Cerebellar nuclear complex (tissue), 1 donor: ENCODE data around the gene PANK4.

Experiments used
- DNase-seq, 2 experiments: peaks; one replicate each; lab custom pipeline; 2025; lab: John Stamatoyannopoulos, UW

Gene PANK4

DNA sequence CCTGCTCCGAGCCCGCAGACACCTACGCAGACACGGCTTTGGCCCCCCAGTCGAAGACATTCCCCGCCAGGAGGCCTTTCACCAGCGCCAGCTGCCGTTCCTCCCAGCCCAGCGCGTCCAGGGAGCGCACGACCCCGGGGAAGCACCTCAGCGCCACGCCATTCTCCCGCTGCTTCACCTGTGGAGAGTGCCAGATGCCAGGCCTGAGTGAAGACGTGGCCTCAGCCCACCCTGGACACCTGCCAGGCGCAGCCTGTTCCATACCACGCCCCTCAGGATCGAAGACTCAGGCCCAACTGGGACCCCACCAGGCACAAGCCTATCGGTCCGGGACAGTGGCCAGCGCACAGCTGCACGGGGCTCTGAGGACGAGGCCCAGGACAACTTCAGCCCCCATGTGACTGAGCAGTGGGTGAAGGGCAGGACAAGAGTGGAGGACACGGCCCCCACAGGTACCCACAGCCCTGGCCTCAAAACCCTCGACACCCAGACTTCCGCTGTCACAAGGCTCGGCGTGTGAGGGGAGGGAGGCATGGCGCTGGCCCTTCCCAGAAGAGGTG lies 13.5 kb downstream of the PANK4 start:
- DNase-seq = no peak

GRCh38 chr1:2510366-2511155 lies 15.8 kb downstream of the PANK4 start:
- DNase-seq = no peak

DNA sequence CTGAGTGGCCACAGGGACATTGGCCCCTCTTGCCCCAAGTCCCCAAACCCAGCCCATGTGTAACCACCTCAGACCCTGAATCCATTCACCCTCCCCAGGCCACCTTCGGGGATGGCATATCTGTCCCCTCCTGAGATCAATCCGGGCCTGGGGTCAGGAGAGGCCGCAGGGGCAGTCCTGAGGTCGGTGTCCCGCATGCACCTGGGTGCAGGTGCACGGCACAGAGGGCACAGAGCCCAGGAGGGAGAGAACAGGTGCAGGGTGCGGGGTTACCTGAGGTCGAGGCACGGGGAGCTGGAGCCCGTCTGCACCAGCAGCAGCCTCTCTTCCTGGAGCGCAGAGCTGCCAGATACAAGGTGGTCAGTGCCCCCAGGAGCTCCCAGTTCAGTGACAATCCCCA lies 16.8 kb downstream of the PANK4 start:
- no peak for DNase-seq

GRCh38 chr1:2508751-2509150 lies 17.6 kb downstream of the PANK4 start:
- no peak for DNase-seq

- DNase-seq = no peak
Measured at GRCh38 chr1:2508180-2508579, 18.2 kb downstream of the PANK4 start.

- DNase-seq = no peak
Measured at GRCh38 chr1:2507744-2508155, 18.6 kb downstream of the PANK4 start.

DNA sequence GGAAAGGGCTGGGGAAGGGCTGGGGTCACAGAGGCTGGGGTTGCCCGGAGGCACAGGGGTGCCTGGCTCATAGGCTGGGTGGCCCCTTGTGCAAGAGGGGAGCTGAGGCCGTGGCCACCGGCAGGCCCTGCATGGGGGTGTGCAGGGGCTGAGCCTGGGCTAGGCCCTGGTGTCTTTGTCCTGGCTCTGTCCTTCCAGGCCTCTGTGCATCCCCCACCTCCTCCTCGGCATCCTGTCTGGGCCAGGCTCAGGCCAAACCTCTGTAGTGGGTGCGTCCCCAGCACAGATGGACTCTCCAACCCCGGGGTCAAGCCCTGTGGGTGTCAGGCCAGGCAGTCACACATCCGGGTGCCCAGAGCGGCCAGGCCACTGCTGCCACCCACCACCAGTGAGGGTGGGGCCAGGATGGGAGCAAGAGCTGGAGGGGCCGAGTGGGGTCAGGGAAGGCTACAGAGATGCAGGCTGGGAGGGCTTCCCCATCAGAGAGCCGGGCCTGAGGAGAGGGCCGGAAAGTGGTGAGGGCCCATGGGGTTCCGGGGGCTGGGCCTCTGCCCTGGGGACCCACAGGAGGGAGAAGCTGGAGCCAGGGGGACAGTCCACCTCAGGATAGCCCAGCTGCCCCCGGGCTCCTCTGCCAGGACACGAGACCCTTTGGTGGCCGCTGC lies 19.4 kb downstream of the PANK4 start:
- no peak for DNase-seq

DNA sequence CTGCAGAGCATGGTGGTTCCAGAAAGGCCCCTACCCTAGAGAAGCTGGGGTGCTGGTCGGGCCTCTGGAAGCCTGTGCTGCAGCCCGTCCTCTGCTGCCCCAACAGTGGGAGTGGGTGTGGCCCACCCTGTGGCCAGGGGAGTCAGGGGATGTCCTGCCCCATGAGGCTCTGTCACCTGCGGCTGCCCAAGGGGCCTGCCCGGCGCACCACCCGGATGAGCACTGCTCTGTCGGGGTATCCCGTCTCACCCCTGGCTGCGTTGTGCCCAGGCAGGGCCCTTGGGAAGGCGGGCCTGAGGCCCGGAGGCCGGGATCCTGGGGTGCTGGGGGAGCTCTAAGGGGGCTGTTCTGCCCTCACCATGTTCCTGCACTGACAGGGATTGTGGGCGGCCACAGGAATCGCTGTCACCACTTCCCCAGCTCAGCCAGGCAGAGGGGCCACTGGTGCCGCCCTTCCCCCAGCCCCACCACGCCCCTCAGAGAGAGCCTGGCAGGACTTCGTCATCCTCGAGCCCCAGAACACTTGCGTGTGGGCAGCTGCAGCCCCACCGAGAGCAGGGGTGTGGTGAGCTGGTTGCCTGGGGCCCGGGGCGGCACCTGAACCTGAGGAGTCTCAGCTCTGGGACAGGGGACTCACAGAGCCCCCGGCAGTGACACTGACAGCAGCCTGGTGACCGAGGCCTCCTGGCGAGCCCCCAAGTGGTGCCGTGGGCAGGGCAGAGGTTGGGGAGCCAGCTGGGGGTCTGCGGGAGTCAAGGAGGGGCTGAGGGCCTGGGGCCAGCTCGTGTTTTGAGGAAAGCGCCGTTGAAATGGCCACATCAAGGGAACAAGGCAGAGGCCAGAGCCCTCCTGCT lies 20.2 kb downstream of the PANK4 start:
- no peak for DNase-seq

DNA sequence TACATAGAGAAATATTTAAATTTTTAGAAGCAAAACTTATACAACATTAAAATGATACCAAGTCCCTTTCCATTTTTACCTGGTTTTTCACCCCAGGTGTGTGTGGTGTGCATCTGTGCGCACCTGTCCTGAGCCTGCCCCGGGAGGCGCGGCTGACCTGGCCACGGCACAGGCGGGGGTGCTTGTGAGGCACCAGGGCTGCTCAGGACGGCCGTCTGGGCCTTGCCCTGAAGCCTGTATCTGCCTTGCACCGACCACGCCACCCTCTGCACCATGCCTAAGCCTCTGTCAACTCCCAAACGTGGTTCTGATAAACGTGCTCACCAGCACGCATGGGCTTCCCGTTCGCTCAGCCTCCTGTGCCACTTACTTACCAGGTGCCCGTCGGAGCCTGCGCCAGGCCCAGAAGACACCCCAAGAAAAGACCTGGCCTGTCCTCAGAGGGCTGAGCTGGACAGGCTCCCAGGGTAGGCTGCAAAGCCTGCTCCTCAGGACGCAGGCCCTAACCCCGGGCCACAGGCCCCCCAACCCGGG lies 20.9 kb downstream of the PANK4 start:
- no peak for DNase-seq

GRCh38 chr1:2504949-2505272 lies 21.5 kb downstream of the PANK4 start:
- no peak for DNase-seq

DNA sequence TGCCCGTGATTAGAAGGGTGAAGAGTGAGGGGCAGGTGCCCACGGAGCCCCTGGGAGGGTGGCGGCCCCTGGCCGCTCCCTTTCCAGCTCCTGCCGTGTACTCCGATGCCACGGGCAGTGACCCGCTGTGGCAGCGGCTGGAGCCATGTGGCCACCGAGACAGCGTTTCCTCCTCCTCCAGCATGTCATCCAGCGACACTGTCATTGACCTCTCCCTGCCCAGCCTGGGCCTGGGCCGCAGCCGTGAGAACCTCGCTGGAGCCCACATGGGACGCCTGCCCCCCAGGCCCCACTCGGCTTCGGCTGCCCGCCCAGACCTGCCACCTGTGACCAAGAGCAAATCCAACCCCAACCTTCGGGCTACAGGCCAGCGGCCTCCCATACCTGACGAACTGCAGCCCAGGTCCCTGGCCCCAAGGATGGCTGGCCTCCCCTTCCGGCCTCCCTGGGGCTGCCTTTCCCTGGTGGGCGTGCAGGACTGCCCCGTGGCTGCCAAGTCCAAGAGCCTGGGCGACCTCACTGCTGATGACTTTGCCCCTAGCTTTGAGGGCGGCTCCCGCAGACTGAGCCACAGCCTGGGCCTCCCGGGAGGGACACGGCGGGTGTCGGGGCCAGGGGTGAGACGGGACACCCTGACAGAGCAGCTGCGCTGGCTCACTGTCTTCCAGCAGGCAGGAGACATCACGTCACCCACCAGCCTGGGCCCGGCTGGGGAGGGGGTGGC lies 22.0 kb downstream of the PANK4 start:
- DNase-seq = no peak

DNA sequence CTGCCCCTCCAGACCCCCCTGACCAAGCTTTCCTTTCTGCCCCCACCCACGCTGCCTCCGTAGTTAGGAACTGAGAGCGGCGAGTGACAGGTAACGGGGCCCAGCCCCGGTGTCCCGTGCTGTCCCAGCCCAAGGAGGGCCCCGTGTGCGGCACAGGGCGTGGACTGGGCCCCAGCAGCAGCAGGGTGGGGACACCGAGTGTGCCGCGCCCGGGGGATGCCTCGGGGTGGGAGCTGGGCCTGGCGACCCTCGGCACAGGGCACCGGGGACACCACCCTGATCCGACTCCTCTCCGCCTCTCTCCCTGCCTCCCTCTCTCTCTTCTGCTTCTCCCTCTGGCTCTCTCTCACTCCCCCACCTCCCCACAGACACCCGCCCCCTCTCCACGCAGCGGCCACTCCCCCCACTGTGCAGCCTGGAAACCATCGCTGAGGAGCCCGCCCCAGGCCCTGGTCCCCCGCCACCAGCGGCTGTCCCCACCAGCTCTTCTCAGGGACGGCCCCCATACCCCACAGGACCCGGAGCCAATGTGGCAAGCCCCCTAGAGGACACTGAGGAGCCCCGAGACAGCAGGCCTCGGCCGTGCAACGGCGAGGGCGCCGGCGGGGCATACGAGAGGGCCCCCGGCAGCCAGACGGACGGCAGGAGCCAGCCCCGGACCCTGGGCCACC lies 22.7 kb downstream of the PANK4 start:
- DNase-seq = no peak

GRCh38 chr1:2502661-2503553 lies 23.5 kb downstream of the PANK4 start:
- DNase-seq = no peak

GRCh38 chr1:2502210-2502609 lies 24.2 kb downstream of the PANK4 start:
- no peak for DNase-seq

GRCh38 chr1:2501820-2502119 lies 24.6 kb downstream of the PANK4 start:
- DNase-seq = no peak

DNA sequence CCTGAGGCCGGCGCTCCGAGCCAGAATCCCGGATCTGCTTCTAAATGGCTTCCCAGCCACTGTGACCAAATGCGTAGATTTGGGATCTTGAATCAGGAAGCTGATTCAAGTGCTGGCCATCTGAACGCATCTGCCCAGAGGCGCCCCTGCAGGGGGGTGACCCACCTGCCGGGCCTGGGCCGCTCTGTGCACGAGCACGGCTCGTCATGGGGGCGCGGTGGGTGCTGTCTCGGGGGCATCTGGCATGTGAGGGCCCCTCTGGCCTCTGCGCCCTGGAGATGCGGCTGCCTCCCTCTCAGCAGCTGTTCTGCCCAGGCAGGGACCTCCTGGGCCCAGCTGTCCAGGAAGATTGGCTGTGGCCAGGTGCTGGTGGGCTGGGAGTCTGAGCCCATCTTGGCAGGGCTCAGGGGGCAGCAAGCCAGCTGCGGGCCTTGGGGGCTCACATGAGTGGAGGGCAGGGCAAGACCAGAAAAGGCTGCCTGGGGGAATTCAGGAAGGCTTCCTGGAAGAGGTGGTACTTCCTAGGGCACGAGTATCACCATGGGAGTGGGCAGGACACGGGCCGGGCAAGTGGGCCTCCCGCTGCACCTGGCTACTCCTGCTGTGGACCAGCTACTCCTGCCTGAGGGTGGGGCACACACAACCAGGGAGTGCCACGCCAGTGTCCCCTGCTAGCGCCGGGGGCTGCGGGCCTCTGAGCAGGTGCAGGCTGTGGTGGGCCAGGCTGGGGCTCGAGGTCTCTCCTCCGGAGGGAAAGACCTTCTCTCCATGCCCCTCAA lies 25.2 kb downstream of the PANK4 start:
- no peak for DNase-seq

DNA sequence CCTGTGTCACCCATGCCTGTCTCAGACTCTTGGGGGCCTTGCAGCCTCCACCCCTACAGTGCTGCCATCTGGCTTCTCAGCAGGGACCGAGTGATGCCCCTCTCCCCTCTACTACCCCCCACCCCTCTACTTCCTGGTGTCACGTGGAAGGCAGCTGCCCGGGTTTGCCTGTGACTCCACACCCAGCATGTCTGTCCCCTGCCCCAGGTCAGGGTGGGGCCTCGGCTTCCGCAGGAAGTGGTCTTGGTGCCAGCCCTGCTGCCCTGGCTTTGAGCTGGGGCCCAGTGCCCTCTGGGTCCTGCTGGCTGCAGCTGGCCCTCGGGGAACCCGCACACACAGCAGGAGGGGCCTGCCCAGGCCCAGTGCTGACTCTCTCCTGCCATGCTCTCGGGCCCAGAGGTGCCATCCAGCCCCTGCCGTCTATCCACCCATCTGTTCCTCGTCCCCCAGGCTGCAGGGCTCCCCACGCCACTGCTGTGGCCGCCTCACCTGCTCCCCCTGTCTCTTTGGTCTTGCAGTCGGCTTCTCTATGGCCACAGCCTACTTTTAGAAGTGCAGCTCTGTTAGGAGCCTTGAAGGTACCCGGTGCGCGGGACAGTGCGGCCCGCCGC lies 26.3 kb downstream of the PANK4 start:
- no peak for DNase-seq

DNA sequence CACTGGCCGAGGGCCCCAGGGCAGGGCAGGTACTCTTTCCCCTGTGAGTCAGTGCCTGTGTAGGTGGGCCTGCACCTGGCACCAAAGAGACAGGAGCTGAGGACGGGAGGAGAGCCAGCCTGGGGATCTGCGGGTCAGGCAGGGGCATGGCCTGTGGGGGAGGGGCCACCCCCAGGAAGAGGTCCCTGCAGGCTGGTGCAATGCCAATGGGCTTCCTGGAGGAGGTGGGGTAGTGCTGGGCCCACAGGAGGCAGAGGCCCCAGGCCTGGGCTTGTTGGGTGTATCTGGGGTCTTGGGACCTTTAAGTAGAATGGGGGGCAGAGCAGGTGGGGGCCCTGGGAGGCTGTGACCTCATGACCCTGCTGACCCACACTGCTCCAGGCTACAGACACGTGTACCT lies 27.1 kb downstream of the PANK4 start:
- no peak for DNase-seq

DNA sequence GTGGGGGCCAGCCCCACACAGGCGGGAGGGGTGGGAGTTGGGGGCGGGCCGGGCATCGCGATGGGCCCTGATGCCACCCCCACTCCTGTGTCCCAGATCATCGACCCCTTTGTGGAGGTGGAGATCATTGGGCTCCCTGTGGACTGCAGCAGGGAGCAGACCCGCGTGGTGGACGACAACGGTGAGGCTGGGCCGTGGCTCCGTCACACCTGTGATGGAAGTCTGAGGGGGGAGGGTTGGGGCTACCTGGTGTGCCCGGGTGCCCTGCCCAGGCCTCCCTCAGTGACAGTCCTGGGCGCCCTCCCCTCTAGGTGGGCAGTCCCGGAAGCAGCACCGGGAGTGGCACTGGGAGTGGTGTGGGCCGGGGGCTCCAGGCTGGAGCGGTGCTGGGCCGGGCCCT lies 27.7 kb downstream of the PANK4 start:
- DNase-seq = no peak
